Activated naive CD4-positive, alpha-beta T cell treated with anti-CD3 and anti-CD28 coated beads, Interleukin-2, amount 10 ng/mL, durations not matched to agents 5 hours and 36 hours (primary cell): ENCODE measurements around the gene ZBTB7C. TPM values are rescaled to one million over a fixed set of nuclear protein-coding genes. Genes with fewer than 3 reads are reported as not detected.

Experiments
- total RNA-seq, 2 experiments: library from RNA; stranded (reverse); gene quantifications; one replicate each; pipeline ENCODE4 v1.2.3, GENCODE V29; 2021

The ZBTB7C gene
- total RNA-seq, result under 1 TPM; 0.35 to 0.53 TPM

DNA sequence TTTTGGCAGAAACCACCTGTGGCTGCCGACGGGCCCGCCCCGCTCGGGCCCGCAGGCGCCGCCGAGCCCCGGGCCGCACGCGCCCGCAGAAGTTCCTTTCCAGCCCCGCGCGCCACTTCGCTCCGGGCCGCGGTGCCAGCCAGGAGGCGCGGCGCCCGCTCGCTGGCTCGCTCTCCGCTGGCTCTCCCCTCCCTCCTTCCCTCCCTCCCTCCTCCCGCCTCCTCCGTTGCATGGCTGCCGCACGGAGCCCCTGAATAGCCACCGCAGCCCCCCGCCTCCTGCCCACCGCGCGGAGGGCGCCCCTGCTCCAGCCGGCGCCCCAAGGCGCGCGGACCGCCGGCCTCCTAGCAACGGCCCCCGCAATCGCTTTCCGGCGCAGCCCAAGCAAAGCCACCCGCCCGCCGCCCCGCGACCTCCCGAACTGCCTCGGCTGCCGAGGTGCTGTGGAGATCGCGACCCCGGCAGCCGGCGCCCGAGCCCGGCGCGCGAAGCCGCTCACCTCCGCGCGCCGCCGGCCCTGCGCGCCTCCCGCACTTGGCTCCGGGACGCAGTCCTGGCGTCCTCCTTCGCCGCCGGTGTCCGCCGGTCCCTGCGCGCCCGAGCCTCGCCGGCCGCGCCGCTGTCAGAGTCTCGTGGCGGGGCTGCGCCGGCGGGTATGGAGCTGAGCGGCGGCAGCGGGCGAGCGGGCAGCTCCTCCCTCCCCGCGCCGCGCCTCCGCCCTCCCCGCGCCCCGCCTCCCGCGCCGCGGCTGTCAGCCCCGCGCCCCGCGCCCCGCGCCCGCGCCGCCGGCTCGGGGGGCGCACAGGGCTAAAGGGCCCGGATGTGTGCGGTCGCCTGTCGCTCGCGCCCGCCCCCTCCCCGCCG, at the start of gene ZBTB7C:
TSS of gene ZBTB7C (minus strand) at position 657 of the 864 bp plus-strand sequence.

Other genes starting within 250 kb of the ZBTB7C start
- 1 to 10 TPM; 2.0 to 3.0 TPM for gene CTIF, start 129.6 kb upstream of the ZBTB7C start, total RNA-seq